ENCODE data around the gene TMEM250.

GRCh38 chr9:136119883-136120393 is 1.3 kb upstream of the TMEM250 start:
- TF ChIP-seq MAX (IDR thresholded peaks at IDR 0.05) (no peak), CREB1 (IDR thresholded peaks at IDR 0.05; ENCODE audit: low read depth) (no peak)
